Glomerular visceral epithelial cell (primary cell): ENCODE results near the gene SLC35F6.
"Not testable (repeated sequence)": the region's sequence is repeated elsewhere in the genome, so short reads cannot be mapped to it uniquely, and the experiment has no call there.

Source experiments
- DNase-seq: peaks from one replicate; pipeline ENCODE4 v3.0.0-alpha.2; 2016; ENCODE audit errors: extremely low spot score

SLC35F6 gene

GRCh38 chr2:26784570-26785234, 20.6 kb downstream of the SLC35F6 start:
- DNase-seq, result no peak

GRCh38 chr2:26785431-26786206, 21.5 kb downstream of the SLC35F6 start, which contains the start of gene CENPA:
CENPA (plus strand) TSS chr2:26786056; CDS start chr2:26786197, 141 bp downstream.
- DNase-seq, result peak; percentile 99

GRCh38 chr2:26786207-26787028, 22.3 kb downstream of the SLC35F6 start:
- peak; percentile 17 for DNase-seq

GRCh38 chr2:26792720-26793119, 28.6 kb downstream of the SLC35F6 start:
- DNase-seq, result no peak

GRCh38 chr2:26793518-26793917, 29.4 kb downstream of the SLC35F6 start:
- no peak for DNase-seq

- DNase-seq, result not testable (repeated sequence)
Observed at GRCh38 chr2:26795135-26795534, 31.1 kb downstream of the SLC35F6 start.

- DNase-seq, result no peak
Observed at GRCh38 chr2:26801328-26801727, 37.2 kb downstream of the SLC35F6 start.

GRCh38 chr2:26801796-26802195, 37.7 kb downstream of the SLC35F6 start:
- DNase-seq, result no peak

GRCh38 chr2:26805241-26805676, 41.2 kb downstream of the SLC35F6 start:
- peak; percentile 75 for DNase-seq

- DNase-seq, result no peak
Observed at GRCh38 chr2:26807788-26808460, 43.8 kb downstream of the SLC35F6 start.

- no peak for DNase-seq
Observed at GRCh38 chr2:26809211-26809610, 45.1 kb downstream of the SLC35F6 start.

GRCh38 chr2:26809876-26810577, 45.9 kb downstream of the SLC35F6 start:
- no peak for DNase-seq

- no peak for DNase-seq
Observed at GRCh38 chr2:26811261-26811660, 47.2 kb downstream of the SLC35F6 start.

GRCh38 chr2:26811791-26812694, 48.0 kb downstream of the SLC35F6 start:
- DNase-seq, result no peak

GRCh38 chr2:26812731-26813130, 48.6 kb downstream of the SLC35F6 start:
- no peak for DNase-seq

GRCh38 chr2:26814072-26814765, 50.1 kb downstream of the SLC35F6 start:
- not testable (repeated sequence) for DNase-seq

GRCh38 chr2:26816893-26817292, 52.8 kb downstream of the SLC35F6 start:
- DNase-seq, result no peak

GRCh38 chr2:26818255-26818654, 54.2 kb downstream of the SLC35F6 start:
- no peak for DNase-seq

- no peak for DNase-seq
Observed at GRCh38 chr2:26818972-26819371, 54.9 kb downstream of the SLC35F6 start.
